Stimulated activated memory B cell treated with anti-CD40 and anti-IgM and Interleukin-4, amounts not matched to agents 10 μg/mL and 1 μg/mL and 100 μg/mL, for 72 hours (primary cell): ENCODE measurements around the gene CBX5.
"Not testable (repeated sequence)": the region's sequence is repeated elsewhere in the genome, so short reads cannot be mapped to it uniquely, and the experiment has no call there.

Experiments used
- ATAC-seq: fragments of 150-1000 bp; cut with Tn5 transposase; 2 replicates; pipeline ENCODE4 v1.10.0; 2021
- H3K27ac Mint-ChIP-seq: one replicate; pipeline ENCODE4 v1.8.0; 2022; ENCODE audit warnings: mild to moderate bottlenecking, mixed read lengths
- H3K27me3 Mint-ChIP-seq: one replicate; pipeline ENCODE4 v1.8.0; 2022; ENCODE audit warnings: mixed read lengths
- H3K36me3 Mint-ChIP-seq: one replicate; pipeline ENCODE4 v1.8.0; 2022; ENCODE audit warnings: mixed read lengths
- H3K4me1 Mint-ChIP-seq: one replicate; pipeline ENCODE4 v1.8.0; 2022; ENCODE audit warnings: mixed read lengths
- H3K4me3 Mint-ChIP-seq: one replicate; pipeline ENCODE4 v1.8.0; 2022; ENCODE audit warnings: mild to moderate bottlenecking, moderate library complexity, mixed read lengths
- H3K9me3 Mint-ChIP-seq: one replicate; pipeline ENCODE4 v1.8.0; 2022; ENCODE audit warnings: mixed read lengths

The CBX5 gene

GRCh38 chr12:54279632-54280467 is at the start of gene CBX5:
Gene CBX5, minus strand, starts transcription at chr12:54280122. Its CDS starts 22,472 bp downstream, at chr12:54257650.
- Mint-ChIP-seq H3K9me3 (no peaks in the 10 kb centered on the region), H3K27me3 (no peaks in the 10 kb centered on the region), H3K27ac (no peak within 1 kb of the TSS), H3K36me3 (no peaks in the 10 kb centered on the region), H3K4me3 (no peak within 1 kb of the TSS), H3K4me1 (peaks cover 56% of the 10 kb centered on the region)
- ATAC-seq = peak; percentile 91

DNA sequence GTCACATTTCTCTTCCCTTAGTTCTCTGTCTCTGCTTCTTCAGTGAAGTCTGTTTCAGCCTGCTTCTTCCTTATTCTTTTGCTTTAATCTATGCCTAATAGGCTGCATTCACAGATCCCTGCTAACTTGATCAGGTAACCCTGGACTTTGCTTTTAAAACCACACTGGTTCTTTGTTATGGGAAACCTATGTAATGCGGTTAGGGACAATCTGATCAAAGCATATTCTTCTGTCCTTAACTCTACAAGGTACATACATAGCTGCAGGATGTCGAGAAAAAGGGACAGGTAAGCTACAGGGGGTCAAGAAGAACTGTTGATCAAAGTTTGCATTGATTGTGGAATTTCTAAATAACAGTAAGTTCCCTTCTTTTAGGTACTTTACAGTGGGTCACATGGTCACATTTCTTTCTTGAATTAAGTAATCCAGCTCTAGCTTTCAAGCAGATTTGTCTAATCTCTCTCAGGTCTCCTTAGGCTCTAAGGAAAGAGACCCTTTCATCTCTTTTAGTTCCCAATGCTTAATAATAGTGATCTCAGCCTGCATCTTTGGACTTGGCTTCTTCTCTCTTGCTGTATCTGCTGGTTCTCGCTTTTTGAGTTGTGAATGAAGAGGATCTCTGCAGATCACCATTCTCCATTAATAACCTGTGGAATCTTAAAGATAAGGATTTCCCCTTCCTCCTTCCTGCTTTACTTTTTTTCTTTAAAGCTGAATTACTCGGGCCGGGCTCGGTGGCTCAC is 48.8 kb upstream of the CBX5 start:
- no peak for ATAC-seq
- Mint-ChIP-seq H3K9me3 (no peaks in the 10 kb centered on the region), H3K27me3 (no peaks in the 10 kb centered on the region), H3K27ac (peak overlapping the region; percentile 37), H3K4me3 (no peak overlapping the region), H3K4me1 (peaks cover 47% of the 10 kb centered on the region), H3K36me3 (peaks cover 5% of the 10 kb centered on the region)

DNA sequence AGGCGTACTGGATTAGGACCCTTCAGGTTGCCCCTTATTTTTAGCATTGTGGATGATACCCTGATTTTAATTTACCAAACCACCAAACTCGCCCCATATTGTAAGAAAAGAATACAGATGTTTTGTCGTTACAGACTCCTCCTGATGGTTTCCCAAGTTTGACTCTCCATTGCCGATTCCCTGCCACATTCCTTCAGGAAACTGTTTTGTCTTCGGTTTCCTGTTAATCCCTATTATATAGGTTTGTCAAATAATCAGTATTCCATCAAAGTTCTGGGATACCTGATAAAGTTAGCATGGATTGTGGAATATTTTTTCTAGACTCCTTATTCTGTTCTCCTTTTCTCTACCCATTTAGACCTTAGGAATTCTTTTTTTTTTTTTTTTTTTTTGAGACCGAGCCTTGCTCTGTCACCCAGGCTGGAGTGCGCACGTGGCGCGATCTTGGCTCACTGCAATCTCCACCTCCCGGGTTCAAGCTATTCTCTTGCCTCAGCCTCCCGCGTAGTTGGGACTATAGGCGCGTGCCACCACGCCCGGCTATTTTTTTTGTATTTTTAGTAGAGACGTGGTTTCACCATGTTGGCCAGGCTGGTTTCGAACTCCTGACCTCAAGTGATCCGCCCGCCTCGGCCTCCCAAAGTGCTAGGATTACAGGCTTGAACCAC is 45.7 kb upstream of the CBX5 start:
- H3K27me3 Mint-ChIP-seq, H3K9me3 Mint-ChIP-seq, ATAC-seq, H3K36me3 Mint-ChIP-seq: not testable (repeated sequence)
- Mint-ChIP-seq H3K4me1 (peaks cover 44% of the 10 kb centered on the region), H3K27ac (peak overlapping the region; percentile 94), H3K4me3 (peak overlapping the region; percentile 88)

DNA sequence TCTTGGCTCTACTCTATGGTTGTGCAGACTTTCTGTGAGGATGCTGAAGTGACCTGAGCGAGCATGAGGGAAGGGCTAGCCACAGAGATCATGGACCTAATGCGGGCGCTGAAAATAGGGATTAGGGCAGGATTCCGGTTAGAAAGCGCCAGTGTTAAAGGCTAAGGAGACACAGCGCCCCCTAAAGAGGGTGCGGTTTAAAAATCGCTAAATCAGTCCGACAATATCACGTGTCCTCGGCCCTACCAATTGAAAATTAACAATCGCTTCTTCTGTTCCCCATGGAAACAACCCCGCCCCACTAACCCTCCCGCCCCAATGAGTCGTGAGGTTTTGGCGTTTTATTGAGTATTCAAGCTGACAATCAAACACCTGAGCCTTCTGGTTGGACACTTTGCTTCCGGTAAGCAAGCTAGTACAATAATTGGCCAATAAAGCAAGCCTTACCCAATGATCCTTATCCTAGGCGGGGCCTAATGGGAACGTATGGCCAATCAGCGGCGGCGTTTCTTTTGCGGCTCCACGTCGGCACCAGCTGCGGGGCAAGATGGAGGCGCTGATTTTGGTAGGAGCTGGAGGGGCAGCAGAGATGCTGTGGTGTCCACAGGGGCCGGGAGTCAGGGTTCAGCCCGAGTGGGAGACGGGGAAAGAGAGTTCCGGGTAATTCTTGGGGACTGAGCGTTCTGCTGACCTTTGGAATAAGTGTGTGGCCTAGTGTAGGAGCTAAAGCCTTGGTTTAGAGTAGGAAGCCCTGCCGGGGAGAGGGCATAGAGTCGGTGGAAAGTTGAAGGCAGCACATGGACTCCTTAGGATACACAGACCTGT is 44.9 kb upstream of the CBX5 start, which contains the start of gene COPZ1:
TSS of gene COPZ1 (plus strand) at position 515 of the 825 bp plus-strand sequence. CDS start at position 548, 33 bp downstream.
- Mint-ChIP-seq H3K27me3 (no peaks in the 10 kb centered on the region), H3K27ac (peak within 1 kb of the TSS; percentile 94), H3K4me1 (peaks cover 36% of the 10 kb centered on the region), H3K36me3 (no peaks in the 10 kb centered on the region), H3K9me3 (no peaks in the 10 kb centered on the region), H3K4me3 (peak within 1 kb of the TSS; percentile 88)
- ATAC-seq = peak; percentile 100

- no peaks in the 10 kb centered on the region for H3K36me3 Mint-ChIP-seq
- no peaks in the 10 kb centered on the region for H3K27me3 Mint-ChIP-seq
- H3K4me3 Mint-ChIP-seq = no peak overlapping the region
- no peak overlapping the region for H3K27ac Mint-ChIP-seq
- ATAC-seq = no peak
- no peaks in the 10 kb centered on the region for H3K9me3 Mint-ChIP-seq
- peaks cover 20% of the 10 kb centered on the region for H3K4me1 Mint-ChIP-seq
These were observed 41.4 kb upstream of the CBX5 start for GRCh38 chr12:54321363-54321762.

DNA sequence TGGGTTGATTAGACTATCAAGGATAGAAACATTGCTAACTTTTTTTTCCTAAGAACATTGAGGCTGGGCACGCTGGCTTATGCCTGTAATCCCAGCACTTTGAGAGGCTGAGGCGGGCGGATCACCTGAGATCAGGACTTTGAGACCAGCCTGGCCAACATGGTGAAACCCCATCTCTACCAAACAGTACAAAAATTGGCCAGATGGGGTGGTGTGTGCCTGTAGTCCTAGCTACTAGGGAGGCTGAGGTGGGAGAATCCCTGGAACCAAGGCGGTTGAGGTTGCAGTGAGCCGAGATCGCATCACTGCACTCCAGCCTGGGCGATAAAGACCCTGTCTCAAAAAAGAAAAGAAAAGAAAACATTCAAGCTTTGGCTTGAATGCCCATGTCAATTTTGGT is 32.4 kb upstream of the CBX5 start:
- H3K4me3 Mint-ChIP-seq, H3K4me1 Mint-ChIP-seq, H3K27ac Mint-ChIP-seq, H3K27me3 Mint-ChIP-seq, H3K9me3 Mint-ChIP-seq, ATAC-seq, H3K36me3 Mint-ChIP-seq: not testable (repeated sequence)

DNA sequence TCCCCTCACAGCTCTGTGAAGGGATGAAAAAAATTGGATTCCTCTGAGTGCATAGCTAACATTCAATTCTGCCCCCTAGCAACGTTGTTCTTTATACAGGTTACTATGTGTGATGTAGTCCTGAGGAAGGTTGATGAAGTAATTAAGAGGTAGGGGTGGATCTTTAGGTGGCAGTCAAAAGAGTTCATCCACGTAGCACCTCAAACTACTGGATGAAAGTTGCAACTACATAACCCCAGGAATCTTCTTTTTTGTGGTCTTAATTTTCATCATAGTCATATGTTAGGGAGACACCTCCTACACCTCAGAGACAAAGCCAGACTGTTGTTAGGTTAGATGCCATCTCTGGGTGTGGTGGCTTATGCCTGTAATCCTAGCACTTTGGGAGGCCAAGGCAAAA is 31.1 kb upstream of the CBX5 start:
- no peak overlapping the region for H3K27ac Mint-ChIP-seq
- ATAC-seq = no peak

GRCh38 chr12:54306925-54307741 is 27.2 kb upstream of the CBX5 start:
- no peak for ATAC-seq

More for the DNA sequence above, 31.1 kb upstream of the CBX5 start:
- H3K4me3 Mint-ChIP-seq = no peak overlapping the region
- no peaks in the 10 kb centered on the region for H3K36me3 Mint-ChIP-seq
- peaks cover 13% of the 10 kb centered on the region for H3K27me3 Mint-ChIP-seq
- peaks cover 10% of the 10 kb centered on the region for H3K4me1 Mint-ChIP-seq
- no peaks in the 10 kb centered on the region for H3K9me3 Mint-ChIP-seq

DNA sequence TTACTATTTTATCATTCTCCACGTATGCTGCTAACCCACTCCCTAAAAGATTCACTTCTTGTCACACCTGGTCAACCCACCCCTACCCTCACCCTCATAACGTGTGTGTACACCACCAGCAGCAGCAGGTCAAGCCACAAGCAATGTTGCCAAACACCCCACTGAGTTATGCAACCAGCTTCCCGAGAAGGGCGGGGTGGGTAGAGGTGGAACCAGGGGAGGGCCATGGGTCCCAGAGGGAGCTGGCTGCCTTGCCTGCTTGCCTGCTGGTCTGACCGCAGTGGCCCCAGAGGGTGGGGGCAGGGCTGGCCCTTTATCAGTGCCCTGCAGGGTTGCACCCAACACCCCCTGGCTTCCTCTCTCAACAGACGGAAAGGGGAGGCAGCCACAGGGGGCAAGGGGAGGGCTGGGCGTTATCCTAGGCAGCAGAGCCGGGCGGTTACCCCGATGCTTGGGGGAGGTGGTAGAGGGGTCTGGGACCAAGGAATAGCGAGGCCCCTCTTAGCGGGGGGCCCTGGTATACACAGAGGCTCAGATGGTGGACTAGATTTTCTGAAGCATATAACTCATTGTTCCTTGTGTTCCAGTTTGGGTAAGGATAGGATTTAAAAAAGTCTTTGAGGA is 24.4 kb upstream of the CBX5 start:
- H3K4me3 Mint-ChIP-seq = peak overlapping the region; percentile 67
- H3K27ac Mint-ChIP-seq = peak overlapping the region; percentile 70
- H3K36me3 Mint-ChIP-seq = no peaks in the 10 kb centered on the region
- peaks cover 55% of the 10 kb centered on the region for H3K4me1 Mint-ChIP-seq
- no peaks in the 10 kb centered on the region for H3K9me3 Mint-ChIP-seq
- peak; percentile 95 for ATAC-seq
- H3K27me3 Mint-ChIP-seq = peaks cover 66% of the 10 kb centered on the region

More at GRCh38 chr12:54306925-54307741, 27.2 kb upstream of the CBX5 start:
- no peak overlapping the region for H3K4me3 Mint-ChIP-seq
- H3K9me3 Mint-ChIP-seq = no peaks in the 10 kb centered on the region
- peaks cover 35% of the 10 kb centered on the region for H3K4me1 Mint-ChIP-seq
- no peaks in the 10 kb centered on the region for H3K36me3 Mint-ChIP-seq
- H3K27me3 Mint-ChIP-seq = peaks cover 39% of the 10 kb centered on the region
- H3K27ac Mint-ChIP-seq = no peak overlapping the region

- Mint-ChIP-seq H3K9me3 (no peaks in the 10 kb centered on the region), H3K4me1 (peaks cover 55% of the 10 kb centered on the region), H3K27ac (no peak overlapping the region), H3K27me3 (peaks cover 73% of the 10 kb centered on the region), H3K36me3 (no peaks in the 10 kb centered on the region), H3K4me3 (no peak overlapping the region)
- no peak for ATAC-seq
These were observed 23.7 kb upstream of the CBX5 start for GRCh38 chr12:54303640-54304039.

GRCh38 chr12:54301428-54302048 is 21.6 kb upstream of the CBX5 start:
- no peak for ATAC-seq
- Mint-ChIP-seq H3K4me3 (no peak overlapping the region), H3K27ac (no peak overlapping the region), H3K36me3 (no peaks in the 10 kb centered on the region), H3K9me3 (no peaks in the 10 kb centered on the region), H3K27me3 (peaks cover 65% of the 10 kb centered on the region), H3K4me1 (peaks cover 51% of the 10 kb centered on the region)

DNA sequence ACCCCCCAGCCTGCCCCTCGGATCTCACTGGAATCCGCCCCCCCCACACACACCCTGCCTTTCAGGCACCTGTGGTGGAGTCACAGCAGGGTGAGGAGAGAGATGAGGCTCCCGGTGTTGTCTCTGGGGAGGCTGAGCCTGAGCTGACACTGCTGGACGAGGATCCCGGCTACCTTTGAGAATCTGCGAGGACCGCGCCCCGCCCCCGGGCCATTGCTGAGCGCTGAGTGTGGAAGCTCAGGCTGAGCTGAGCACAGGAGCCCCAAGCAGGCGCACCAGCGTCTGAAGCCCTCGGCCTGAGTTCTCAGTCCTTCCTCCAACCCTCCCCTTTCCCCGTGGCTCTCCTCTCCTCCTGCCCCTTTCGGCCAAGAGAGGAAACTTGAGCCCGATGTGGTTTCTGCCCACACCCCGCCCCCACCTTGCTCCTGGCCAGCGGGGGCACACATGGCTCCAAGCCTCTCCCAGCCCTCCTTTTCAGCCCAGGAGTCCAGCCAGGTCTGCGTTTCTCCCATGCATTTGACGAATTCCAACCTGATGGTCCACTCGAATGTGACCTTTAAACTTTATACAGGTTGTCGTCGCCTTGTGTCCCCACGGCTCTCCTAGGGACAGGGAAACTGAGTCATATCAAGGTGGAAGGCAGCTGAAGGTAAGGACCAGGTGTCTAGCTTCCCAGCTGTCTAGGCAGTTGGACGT is 21.0 kb upstream of the CBX5 start, which contains the start of gene NFE2:
TSS of gene NFE2 (minus strand) at position 284 of the 696 bp plus-strand sequence. CDS start 5,767 bp downstream, outside the sequence.
- Mint-ChIP-seq H3K27me3 (peaks cover 65% of the 10 kb centered on the region), H3K4me3 (peak within 1 kb of the TSS; percentile 53), H3K9me3 (no peaks in the 10 kb centered on the region), H3K36me3 (no peaks in the 10 kb centered on the region), H3K4me1 (peaks cover 51% of the 10 kb centered on the region), H3K27ac (no peak within 1 kb of the TSS)
- peak; percentile 53 for ATAC-seq
